ENCODE data around the gene ODF2L.
A peak's percentile ranks its signal among the peaks of the same experiment; 100 is the strongest.

Gene ODF2L, protein sequence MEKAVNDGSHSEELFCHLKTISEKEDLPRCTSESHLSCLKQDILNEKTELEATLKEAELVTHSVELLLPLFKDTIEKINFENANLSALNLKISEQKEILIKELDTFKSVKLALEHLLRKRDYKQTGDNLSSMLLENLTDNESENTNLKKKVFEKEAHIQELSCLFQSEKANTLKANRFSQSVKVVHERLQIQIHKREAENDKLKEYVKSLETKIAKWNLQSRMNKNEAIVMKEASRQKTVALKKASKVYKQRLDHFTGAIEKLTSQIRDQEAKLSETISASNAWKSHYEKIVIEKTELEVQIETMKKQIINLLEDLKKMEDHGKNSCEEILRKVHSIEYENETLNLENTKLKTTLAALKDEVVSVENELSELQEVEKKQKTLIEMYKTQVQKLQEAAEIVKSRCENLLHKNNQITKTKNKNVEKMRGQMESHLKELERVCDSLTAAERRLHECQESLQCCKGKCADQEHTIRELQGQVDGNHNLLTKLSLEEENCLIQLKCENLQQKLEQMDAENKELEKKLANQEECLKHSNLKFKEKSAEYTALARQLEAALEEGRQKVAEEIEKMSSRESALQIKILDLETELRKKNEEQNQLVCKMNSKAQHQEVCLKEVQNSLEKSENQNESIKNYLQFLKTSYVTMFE

GRCh38 chr1:86395751-86396497, at the start of gene ODF2L:
Gene ODF2L, minus strand, starts transcription at chr1:86396323. Its CDS starts 9,296 bp downstream, at chr1:86387027.
- FAIRE-seq (peak; percentile 97), DNase-seq (ENCODE audit: insufficient read length, low spot score) (peak; percentile 64)

- no peak for FAIRE-seq
Measured at GRCh38 chr1:86445919-86446318, 49.8 kb upstream of the ODF2L start.

DNA sequence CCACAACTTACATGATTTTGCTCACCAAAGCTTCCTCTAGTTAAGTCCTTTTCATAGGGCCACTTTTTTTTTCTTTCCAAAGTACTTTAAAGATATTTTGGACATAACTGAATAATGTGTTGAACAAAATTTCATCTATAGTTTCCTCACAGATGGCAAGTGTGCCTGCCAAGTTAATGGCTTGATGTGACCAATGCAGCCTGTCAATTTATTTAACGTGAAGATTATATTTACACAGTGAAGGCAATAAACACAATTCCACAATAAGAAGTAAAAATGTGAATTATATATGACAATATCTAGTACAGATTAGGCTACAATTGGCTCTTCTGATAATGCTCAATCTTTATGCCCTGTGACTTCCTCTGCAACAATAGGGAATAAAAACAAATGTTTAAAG, 45.9 kb upstream of the ODF2L start:
- DNase-seq (ENCODE audit: insufficient read length, low spot score) (no peak), FAIRE-seq (no peak)

More at GRCh38 chr1:86445919-86446318, 49.8 kb upstream of the ODF2L start:
- DNase-seq (ENCODE audit: insufficient read length, low spot score), result no peak

DNA sequence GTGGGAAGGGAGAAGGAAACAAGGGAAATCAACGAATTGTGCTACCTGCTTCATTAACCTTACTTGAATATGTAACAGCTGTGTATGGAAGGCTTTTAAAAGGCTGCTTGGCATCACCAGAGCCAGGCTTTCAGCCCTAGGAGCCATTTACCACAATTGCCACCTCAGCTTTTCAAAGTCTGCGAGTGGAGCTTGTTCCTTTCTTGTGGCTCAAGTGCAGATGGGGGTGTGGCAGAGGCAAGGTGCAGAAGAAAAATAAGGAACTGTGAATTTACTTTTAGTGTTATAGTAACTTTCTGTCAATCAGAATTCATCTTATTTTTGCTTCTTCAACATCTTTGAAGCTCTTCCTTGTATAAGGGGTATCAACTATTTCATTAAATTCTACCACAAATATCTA, 45.5 kb upstream of the ODF2L start:
- DNase-seq (ENCODE audit: insufficient read length, low spot score), result no peak
- FAIRE-seq, result no peak

DNA sequence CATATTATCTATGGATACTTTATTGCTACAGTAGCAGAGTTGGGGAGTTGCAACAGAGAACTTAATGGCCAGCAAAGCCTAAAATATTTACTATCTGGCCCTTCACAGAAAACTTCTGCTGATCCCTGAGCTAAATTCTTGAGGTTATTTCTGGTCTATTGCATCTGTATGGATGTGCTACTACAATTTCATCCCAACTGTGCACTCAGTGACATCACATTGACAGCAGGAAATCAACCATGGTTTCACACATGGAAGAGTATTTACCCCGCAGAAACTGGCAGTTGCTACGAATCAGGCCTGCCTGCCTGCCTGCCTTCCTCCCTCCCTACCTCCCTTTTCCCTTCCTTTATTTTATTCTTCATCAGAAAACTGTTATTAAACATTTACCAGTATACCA, 39.9 kb upstream of the ODF2L start:
- FAIRE-seq, result no peak
- no peak for DNase-seq (ENCODE audit: insufficient read length, low spot score)

- no peak for FAIRE-seq
- DNase-seq (ENCODE audit: insufficient read length, low spot score), result no peak
Measured at GRCh38 chr1:86435327-86435726, 39.2 kb upstream of the ODF2L start.

GRCh38 chr1:86434059-86434458, 37.9 kb upstream of the ODF2L start:
- FAIRE-seq, result no peak

GRCh38 chr1:86430376-86430775, 34.3 kb upstream of the ODF2L start:
- no peak for FAIRE-seq
- no peak for DNase-seq (ENCODE audit: insufficient read length, low spot score)

More at GRCh38 chr1:86434059-86434458, 37.9 kb upstream of the ODF2L start:
- DNase-seq (ENCODE audit: insufficient read length, low spot score), result no peak

DNA sequence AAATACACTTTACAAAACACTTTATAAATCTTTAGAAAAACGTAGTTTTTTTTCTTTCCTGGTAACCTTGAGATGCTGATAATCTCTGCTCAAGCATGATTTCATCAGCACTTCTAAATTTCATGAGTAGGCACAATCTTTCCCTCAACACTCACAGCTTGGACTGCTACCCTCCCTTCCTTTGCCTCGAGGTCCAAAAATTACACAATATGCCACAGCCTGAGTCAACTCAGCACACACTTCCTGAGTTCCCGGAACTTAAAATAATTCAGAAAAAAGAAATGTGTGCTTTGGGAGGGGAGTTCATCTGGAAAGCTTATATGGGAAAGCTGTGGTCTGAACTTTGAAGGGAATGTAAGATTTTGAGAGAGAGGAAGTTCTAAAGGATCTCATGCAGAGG, 33.7 kb upstream of the ODF2L start:
- DNase-seq (ENCODE audit: insufficient read length, low spot score) (no peak), FAIRE-seq (no peak)

GRCh38 chr1:86429122-86429725, 33.1 kb upstream of the ODF2L start:
- DNase-seq (ENCODE audit: insufficient read length, low spot score) (no peak), FAIRE-seq (no peak)

- FAIRE-seq (no peak), DNase-seq (ENCODE audit: insufficient read length, low spot score) (no peak)
Measured at GRCh38 chr1:86423873-86424272, 27.8 kb upstream of the ODF2L start, which contains the start of gene CLCA2. Gene CLCA2, plus strand, starts transcription at chr1:86424171. Its CDS starts 77 bp downstream, at chr1:86424248.

- DNase-seq (ENCODE audit: insufficient read length, low spot score) (no peak), FAIRE-seq (no peak)
Measured at GRCh38 chr1:86423473-86423872, 27.4 kb upstream of the ODF2L start.

DNA sequence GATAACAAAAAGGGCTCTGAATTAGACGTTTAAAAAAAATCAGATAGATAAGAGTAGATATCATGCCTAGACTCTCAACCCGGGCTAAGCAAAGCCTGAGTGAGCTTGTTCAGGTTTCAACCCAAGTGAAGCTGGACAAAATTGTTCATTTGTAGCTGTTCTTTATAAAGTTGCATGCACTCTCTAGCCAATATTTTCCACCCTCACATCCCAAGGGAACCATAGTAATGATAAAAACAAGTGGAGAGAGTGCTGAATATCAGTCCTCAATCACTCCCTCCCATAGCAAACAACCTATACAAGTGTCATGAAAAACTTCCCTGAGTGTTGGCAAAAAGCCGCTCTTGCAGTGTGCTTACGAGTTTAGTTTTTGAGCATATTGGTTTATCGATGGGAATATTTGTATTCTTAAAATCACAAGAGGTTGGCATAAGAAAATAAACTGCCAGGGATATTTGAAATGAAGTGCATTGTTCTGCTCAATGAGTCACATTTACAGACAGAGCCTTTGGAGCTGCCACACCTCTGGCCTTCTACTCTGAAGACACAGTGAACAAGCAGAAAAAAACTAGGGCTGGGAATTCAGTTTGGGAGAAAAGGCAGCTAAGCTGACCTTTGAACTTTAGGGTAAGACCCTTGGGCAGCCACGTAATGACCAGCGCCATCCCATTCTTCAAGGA, 25.6 kb upstream of the ODF2L start:
- DNase-seq (ENCODE audit: insufficient read length, low spot score) (no peak), FAIRE-seq (no peak)

DNA sequence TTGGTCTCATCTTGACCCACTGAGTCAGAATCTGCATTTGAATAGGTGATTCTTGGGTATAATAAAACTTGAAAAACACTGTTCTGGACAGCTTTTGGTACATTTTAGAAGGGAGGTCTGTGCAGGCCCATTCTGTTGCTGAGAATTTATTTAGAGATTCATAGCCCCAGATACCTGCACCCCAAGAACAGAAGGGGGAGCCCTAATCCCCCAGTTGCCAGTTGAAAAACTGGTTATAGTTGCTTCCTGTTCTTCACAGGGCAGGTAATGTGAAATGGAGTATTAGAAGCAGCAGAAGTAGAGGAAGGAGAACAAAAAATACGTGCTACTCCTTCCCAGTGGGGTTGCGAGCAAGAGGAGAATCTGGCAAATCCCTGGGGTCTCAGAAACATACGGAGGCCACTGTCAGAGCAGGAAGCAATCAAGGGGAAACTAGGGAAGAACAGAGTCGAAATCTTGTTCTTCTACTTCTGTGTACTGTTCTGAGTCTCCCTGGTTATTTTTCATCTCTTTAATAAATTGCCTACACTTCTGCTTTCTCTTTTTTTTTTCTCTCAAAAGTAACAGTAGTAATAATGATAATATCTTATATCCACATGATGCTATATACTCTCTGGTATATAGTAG, 23.3 kb upstream of the ODF2L start:
- FAIRE-seq, result peak; percentile 87
- DNase-seq (ENCODE audit: insufficient read length, low spot score), result peak; percentile 24

- DNase-seq (ENCODE audit: insufficient read length, low spot score), result no peak
- FAIRE-seq, result no peak
Measured at GRCh38 chr1:86416343-86416742, 20.2 kb upstream of the ODF2L start.

DNA sequence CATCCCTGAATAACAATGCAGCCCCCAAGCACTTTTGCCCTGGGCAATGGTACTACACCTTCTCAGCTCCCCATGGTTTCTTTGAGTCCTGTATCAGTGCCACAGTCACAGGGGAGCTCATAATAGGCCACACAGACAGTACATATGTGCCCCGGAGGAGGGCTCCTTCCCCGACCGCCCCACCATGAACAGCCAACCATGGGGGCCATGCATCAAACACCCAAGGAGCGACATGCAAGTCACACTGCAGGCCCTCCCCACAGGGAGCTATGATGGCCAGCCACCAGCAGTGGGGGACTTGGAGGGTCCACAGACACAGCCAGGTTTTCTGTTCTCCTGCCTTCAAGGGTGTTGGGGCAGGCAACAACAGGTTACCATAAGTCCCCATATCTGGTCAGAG, 14.8 kb upstream of the ODF2L start:
- DNase-seq (ENCODE audit: insufficient read length, low spot score), result no peak
- no peak for FAIRE-seq

DNA sequence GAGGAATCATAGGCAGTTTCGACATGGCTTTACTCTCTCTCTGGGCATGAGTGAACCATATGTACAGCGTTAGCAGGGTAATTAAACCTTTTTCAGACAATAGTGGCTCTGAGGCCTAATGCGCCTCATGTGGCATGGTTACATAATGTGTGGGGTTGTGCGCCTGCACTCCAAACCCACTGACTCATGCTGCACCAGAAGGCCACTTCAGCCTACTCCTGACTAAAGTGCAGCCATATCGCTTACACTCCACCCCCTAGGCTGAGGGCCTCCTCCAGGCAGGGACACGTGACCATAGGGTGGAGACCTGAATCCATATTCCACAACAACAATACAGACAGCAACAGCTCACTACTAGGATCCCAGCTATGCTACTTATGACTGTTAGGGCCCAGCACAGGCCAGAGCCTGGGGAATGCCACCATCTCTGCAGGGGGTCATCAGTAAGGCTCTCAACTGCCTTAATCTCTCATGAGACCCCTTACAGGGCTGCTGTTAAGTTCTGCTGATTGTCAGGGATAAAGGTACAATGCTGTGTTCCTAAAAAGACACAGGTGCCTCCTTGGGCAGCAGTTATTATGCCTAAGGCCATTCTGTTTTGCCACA, 13.4 kb upstream of the ODF2L start:
- FAIRE-seq, result no peak
- no peak for DNase-seq (ENCODE audit: insufficient read length, low spot score)

DNA sequence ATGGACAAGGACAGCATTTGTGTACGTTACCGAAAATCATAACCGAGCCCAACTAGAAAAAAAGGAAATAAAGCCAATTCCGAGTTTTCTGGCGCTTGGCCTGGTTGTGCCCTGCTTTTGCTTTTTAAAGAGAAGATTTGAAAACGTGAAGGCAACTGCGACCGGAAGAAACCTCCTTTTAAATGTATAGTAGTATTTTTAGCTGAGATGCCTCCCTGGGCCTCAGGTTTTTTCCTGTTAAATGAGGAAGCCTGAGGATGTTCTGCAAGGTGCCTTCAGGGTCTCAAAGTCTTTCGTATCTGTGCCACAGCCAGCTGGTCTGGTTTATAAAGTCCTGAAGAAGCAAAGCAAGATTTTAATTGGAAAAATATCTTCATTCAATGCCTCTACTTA, 371 bp upstream of the ODF2L start:
- FAIRE-seq, result no peak
- no peak for DNase-seq (ENCODE audit: insufficient read length, low spot score)

- no peak for DNase-seq (ENCODE audit: insufficient read length, low spot score)
- FAIRE-seq, result no peak
Measured at GRCh38 chr1:86394416-86394815, 1.7 kb downstream of the ODF2L start.

- FAIRE-seq (peak; percentile 77), DNase-seq (ENCODE audit: insufficient read length, low spot score) (no peak)
Measured at GRCh38 chr1:86389307-86389706, 6.8 kb downstream of the ODF2L start.
